Vein endothelial cell (primary cell): ENCODE data around the gene DPF3. TPM values are rescaled to one million over a fixed set of nuclear protein-coding genes. Genes with fewer than 3 reads are reported as not detected.

Experiments
- small RNA-seq: library from RNA; depleted of rRNA; stranded (forward); fragments of <200 nt; gene quantifications from one replicate; pipeline ENCODE3, GENCODE V24; 2012
- total RNA-seq: library from RNA; depleted of rRNA; stranded (reverse); fragments of >200 nt; gene quantifications from 2 replicates; pipeline ENCODE4 v1.2.3, GENCODE V29; 2012

DPF3 gene
- 4.2 and 7.0 TPM in 2 replicates for total RNA-seq

GRCh38 chr14:72893636-72894322 lies at the start of gene DPF3:
DPF3 (minus strand) TSS chr14:72894101; CDS start chr14:72894088, 13 bp downstream.

GRCh38 chr14:72926292-72927028 lies 32.6 kb upstream of the DPF3 start, which contains the start of gene DCAF4:
DCAF4 (plus strand) TSS chr14:72926464; CDS start chr14:72937979, 11,515 bp downstream.

Small RNA genes within 50 kb of the gene (small RNA-seq; reads per million reads assigned to genes)
- not detected for gene RF00019

Other genes with a start within 250 kb of the DPF3 start
- 10.1 and 12.5 TPM in 2 replicates for gene DCAF4, start 32.4 kb upstream of the DPF3 start, total RNA-seq
- gene ZFYVE1, start 133.0 kb upstream of the DPF3 start, total RNA-seq = 29.7 and 30.3 TPM in 2 replicates
- 39.2 and 61.5 TPM in 2 replicates for gene RBM25, start 164.4 kb upstream of the DPF3 start, total RNA-seq
- 45.7 and 49.0 TPM in 2 replicates for gene PSEN1, start 242.4 kb upstream of the DPF3 start, total RNA-seq